GM12864 (cell line): ENCODE data around the gene PAQR5.

ENCODE experiments used
- DNase-seq: peaks from one replicate; pipeline ENCODE4 v3.0.0-alpha.2; 2011; ENCODE audit warnings: low read depth
- H3K4me3 ChIP-seq: 2 replicates; pipeline ENCODE4 v1.5.1; 2011; ENCODE audit warnings: mild to moderate bottlenecking, low read depth, low read length, control low read depth
- CTCF ChIP-seq: IDR thresholded peaks from 2 replicates; pipeline ENCODE4 v1.5.1; 2011; ENCODE audit warnings: low read depth, mild to moderate bottlenecking, moderate library complexity, low read length, control low read depth, inconsistent platforms; ENCODE audit errors: missing control alignments

Gene PAQR5

GRCh38 chr15:69292826-69293420, 5.8 kb upstream of the PAQR5 start:
- TF ChIP-seq CTCF, result no peak
- DNase-seq, result no peak
- no peak overlapping the region for H3K4me3 ChIP-seq

GRCh38 chr15:69293741-69294615, 4.7 kb upstream of the PAQR5 start:
- no peak for DNase-seq
- no peak overlapping the region for H3K4me3 ChIP-seq
- no peak for TF ChIP-seq CTCF

GRCh38 chr15:69296606-69297005, 2.1 kb upstream of the PAQR5 start:
- TF ChIP-seq CTCF, result no peak
- no peak for DNase-seq
- no peak overlapping the region for H3K4me3 ChIP-seq

GRCh38 chr15:69297642-69298353, 914 bp upstream of the PAQR5 start:
- TF ChIP-seq CTCF, result no peak
- no peak for DNase-seq
- no peak overlapping the region for H3K4me3 ChIP-seq

GRCh38 chr15:69298354-69298696, 387 bp upstream of the PAQR5 start:
- DNase-seq, result no peak
- H3K4me3 ChIP-seq, result no peak overlapping the region
- no peak for TF ChIP-seq CTCF

- no peak for DNase-seq
- no peak for TF ChIP-seq CTCF
- H3K4me3 ChIP-seq, result no peak overlapping the region
Observed at GRCh38 chr15:69299451-69299886, 757 bp downstream of the PAQR5 start.
